ENCODE measurements around the gene CNOT3. TPM values are rescaled to one million over a fixed set of nuclear protein-coding genes. Genes with fewer than 3 reads are reported as not detected.

The CNOT3 gene
- total and polyA plus RNA-seq, 2 donors (not counting 1 experiment from before 2014, with no cell fraction given), result 28.1 to 82.1 TPM

GRCh38 chr19:54189735-54190502 lies 52.4 kb downstream of the CNOT3 start:
- peak overlapping the region; percentile 94 for H3K4me3 Mint-ChIP-seq
- no peaks in the 10 kb centered on the region for H3K27me3 Mint-ChIP-seq

More at GRCh38 chr19:54189735-54190502, 52.4 kb downstream of the CNOT3 start:
- under 1% methylated on average over 64 of the region's 65 CpGs for WGBS (ENCODE audit: insufficient coverage)
- H3K27ac ChIP-seq (ENCODE audit: low read length in 2 of 2), result peak overlapping the region; percentile 96 to 99
- intact Hi-C loops (cut with micrococcal nuclease), result loop anchor here (1.0 to 5.0 kb wide), 9 partner anchors 10 to 274 kb away; partner anchors contain the start of genes CNOT3, LENG1, NDUFA3 and PRPF31
- ATAC-seq (ENCODE audit: low read depth) (peak; percentile 51), DNase-seq (peak; percentile 100)
- peak overlapping the region; percentile 80 for H2AFZ ChIP-seq (ENCODE audit: insufficient read depth, low read depth, low read length, poor library complexity, severe bottlenecking)
- no peaks in the 10 kb centered on the region for H3K9me3 ChIP-seq (ENCODE audit: control extremely low read depth in 1 of 3, control insufficient read depth in 2 of 3, insufficient read depth in 1 of 3, low read length in 2 of 3)
- Mint-ChIP-seq H3K4me1 (peaks cover 32% of the 10 kb centered on the region), H3K27ac (peak overlapping the region; percentile 99), H3K9me3 (ENCODE audit: insufficient read depth) (no peaks in the 10 kb centered on the region)
- H3K4me3 ChIP-seq (ENCODE audit: control extremely low read depth in 1 of 5, extremely low read depth in 1 of 5, insufficient read depth in 1 of 5, low read depth in 2 of 5, low read length in 4 of 5), result peak overlapping the region; percentile 31 to 87 (median 81)
- H4K20me1 ChIP-seq (ENCODE audit: control insufficient read depth, insufficient read depth, low read length, poor library complexity, severe bottlenecking), result peaks cover 19% of the 10 kb centered on the region
- TF ChIP-seq EZH2 (IDR thresholded peaks at IDR 0.05; ENCODE audit: borderline replicate concordance, insufficient read depth, low read depth, low read length, poor library complexity, severe bottlenecking) (no peak), CTCF (IDR thresholded peaks at IDR 0.05) (no peak)
- H3K27me3 ChIP-seq (replicated peaks in 1 of 4; ENCODE audit: control extremely low read depth in 1 of 4, control insufficient read depth in 3 of 4, insufficient read depth in 4 of 4, low read length in 3 of 4), result no peaks in the 10 kb centered on the region
- H3K4me2 ChIP-seq (replicated peaks; ENCODE audit: low read depth, low read length, poor library complexity, severe bottlenecking), result peak overlapping the region; percentile 99
- H3K36me3 ChIP-seq (replicated peaks in 1 of 2; ENCODE audit: control extremely low read depth in 1 of 2, control insufficient read depth in 1 of 2, extremely low read depth in 1 of 2, insufficient read depth in 2 of 2, low read length in 1 of 2), result peaks cover 0 to 18% of the 10 kb centered on the region in 2 experiments
- peaks cover 20% of the 10 kb centered on the region for H3K79me2 ChIP-seq (ENCODE audit: control insufficient read depth, insufficient read depth, low read length)
- H3K4me1 ChIP-seq (ENCODE audit: control insufficient read depth in 2 of 2, insufficient read depth in 2 of 2, low read length in 2 of 2), result peaks cover 18 to 22% of the 10 kb centered on the region in 2 donors
- peak overlapping the region; percentile 83 for H3K9ac ChIP-seq (ENCODE audit: low read length)
- ChIA-PET CTCF (interaction anchor here (0.6 to 4.7 kb wide), 18 partner anchors 11 to 291 kb away, joined by 3 to 50 read pairs (median 3); partner anchors contain the start of genes LENG1, RPS9 and TMC4), POLR2A (interaction anchor here (0.5 to 4.5 kb wide), 18 partner anchors 9 to 2001 kb away, joined by 3 to 73 read pairs (median 5); partner anchors contain the start of genes CNOT3, LENG1, LENG8 and PRPF31)
